Activated T-cell treated with anti-CD3 and anti-CD28 coated beads for 1 hour (primary cell): ENCODE data around the gene SCAND1.
"Not testable (repeated sequence)": the region's sequence is repeated elsewhere in the genome, so short reads cannot be mapped to it uniquely, and the experiment has no call there.

ENCODE experiments used
- DNase-seq: peaks from one replicate; pipeline ENCODE4 v3.0.0-alpha.2; 2020; ENCODE audit warnings: low read depth

Gene SCAND1

DNA sequence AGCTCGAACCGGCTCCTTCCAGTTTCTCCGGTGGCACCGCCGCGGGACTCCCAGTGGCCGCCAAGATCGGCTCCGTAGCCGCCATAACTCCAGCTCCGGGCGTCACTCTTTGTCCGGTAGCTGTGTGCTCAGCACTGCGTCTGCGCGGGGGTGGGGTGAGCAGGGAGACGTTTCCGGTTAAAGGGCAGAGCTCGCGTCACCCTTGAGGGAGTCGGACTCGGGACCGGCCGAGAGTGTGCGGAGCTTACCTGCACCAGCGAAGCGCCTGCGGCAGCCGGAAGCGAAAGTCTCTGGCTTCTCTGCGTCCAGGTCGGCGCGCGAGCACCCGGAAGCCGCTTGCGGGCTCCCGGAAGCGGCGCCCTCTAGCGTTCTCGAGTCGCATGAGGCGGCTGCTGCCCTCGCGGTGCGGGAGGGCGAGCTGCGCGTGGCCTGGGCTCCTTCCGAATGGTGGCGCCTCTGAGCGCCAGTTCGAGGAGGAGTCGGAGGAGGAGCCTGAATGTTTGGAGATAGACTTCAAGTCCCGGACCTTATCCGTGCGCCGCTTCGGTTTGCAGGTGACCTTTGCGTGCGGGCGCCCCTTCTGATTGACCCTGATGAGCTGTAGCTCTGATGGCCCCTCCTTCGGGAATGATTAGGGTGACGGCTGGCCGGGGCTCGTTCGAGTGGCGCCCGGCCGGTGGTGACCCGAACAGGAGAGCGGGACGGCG is at the start of gene SCAND1:
SCAND1 (minus strand) TSS at position 303 of the 707 bp plus-strand sequence; CDS start at position 85, 218 bp downstream.
- peak; percentile 95 for DNase-seq

DNA sequence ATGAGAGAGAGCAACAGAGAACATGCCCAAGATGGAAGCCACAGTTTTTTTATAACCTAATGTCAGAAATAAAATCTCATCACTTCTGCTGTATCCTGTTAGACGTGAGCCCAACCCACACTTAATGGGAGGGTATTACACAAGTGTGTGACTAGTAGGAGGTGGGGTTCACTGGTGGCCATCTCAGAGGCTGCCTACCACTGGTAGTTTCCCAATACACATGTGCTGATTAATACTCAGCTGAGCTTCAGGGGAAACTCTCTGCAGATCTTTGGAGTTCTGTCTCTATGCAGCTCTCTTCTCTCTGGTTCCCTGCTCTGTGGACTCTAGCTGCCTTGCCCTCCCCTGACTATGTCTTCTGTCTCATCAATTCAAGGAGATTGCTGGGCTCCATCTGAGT is 49.7 kb upstream of the SCAND1 start:
- DNase-seq, result no peak

DNA sequence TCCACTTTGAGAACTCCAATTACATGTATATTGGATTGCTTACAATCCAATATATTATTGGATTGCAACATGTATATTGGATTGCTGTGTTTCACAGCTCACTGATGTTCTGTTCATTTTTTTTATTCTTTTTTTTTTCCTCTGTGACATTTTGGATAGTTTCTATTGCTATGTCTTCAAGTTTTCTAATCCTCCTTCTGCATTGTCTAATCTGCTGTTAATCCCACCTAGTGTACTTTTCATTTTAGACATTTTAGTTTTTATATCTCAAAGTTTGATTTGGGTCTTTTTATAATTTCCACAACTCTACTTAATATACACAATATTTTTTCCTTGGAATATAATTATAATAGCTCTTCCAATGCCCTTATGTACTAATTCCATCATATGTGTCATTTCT is 48.6 kb upstream of the SCAND1 start:
- DNase-seq, result no peak

DNA sequence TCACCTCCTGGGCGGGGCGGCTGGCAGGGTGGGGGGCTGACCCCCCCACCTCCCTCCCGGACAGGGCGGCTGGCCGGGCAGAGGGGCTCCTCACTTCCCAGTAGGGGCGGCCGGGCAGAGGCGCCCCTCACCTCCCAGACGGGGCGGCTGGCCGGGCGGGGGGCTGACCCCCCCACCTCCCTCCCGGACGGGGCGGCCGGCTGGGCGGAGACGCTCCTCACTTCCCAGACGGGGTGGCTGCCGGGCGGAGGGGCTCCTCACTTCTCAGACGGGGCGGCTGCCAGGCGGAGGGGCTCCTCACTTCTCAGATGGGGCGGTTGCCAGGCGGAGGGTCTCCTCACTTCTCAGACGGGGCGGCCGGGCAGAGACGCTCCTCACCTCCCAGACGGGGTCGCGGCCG is 47.0 kb upstream of the SCAND1 start:
- DNase-seq, result not testable (repeated sequence)

- not testable (repeated sequence) for DNase-seq
Observed at GRCh38 chr20:35996492-35996891, 42.2 kb upstream of the SCAND1 start.

DNA sequence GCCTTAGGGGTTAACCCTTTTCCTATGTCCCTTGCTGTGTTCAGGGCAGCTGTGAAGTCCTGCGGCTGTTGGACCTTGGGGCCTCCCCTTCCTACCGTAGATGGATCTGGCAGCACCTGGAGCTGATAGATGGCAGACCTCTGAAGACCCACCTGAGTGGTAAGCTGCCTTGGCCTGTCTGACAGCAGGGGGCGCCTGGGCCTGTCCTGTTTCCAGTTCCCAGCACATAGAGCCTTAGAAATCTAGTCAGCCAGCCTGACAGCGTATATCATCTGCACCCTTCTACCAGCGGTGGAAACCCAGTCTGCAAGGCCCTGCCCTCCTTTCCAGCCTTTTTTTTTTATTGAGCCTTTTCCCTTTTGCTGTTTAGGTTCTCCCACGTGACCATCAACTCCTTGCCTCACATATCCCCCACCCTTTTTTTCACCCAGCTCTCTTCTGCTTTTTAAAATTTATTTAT is 40.7 kb upstream of the SCAND1 start:
- DNase-seq, result peak; percentile 84

GRCh38 chr20:35992713-35993335 is 38.5 kb upstream of the SCAND1 start:
- peak; percentile 12 for DNase-seq

GRCh38 chr20:35991142-35991771 is 37.0 kb upstream of the SCAND1 start:
- no peak for DNase-seq

DNA sequence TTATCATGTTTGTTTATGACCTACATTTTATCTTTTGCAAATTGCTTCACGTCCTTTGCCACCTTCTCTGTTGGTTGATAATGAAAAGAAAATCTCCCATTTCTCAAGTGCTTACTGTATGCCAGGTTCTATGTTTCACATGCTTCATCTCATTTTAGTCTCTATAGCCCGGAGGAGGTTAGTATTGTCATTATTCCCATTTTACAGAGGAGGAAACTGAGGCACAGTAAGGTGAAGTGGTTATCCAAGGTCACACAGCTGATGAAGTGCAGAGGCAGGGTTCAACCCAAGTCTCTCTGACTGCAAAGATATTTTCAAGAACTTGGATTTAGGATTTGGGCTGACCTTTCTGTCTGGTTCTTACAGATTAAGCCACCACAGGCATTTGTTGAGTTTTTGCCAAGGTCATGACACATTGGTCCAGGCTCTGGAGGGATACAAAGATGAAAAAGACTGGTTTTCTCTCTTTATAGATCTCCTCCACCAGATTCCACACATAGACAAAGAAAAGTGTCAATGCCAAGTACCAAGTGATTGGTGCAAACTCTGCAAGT is 34.7 kb upstream of the SCAND1 start:
- DNase-seq, result no peak

DNA sequence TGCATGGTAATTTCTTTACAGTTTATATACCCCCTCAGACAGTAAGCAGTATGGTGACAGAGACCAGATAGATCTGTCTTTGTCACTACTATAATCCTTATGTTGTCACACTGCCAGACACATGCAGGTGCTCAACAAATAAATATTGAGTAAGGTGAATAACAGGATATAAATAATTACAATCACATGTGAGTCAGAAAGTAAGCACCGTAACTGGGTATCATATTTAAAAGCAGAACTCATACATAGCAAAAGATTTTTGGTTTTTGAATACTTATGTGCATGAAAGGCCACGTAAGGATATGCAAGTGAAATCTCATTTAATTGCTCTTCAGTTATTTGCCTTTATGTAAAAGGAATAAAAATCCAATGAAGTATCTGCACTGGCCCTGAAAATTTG is 31.5 kb upstream of the SCAND1 start:
- DNase-seq, result no peak

GRCh38 chr20:35984382-35984781 is 30.1 kb upstream of the SCAND1 start:
- DNase-seq, result no peak

GRCh38 chr20:35981969-35982368 is 27.7 kb upstream of the SCAND1 start:
- DNase-seq, result no peak

DNA sequence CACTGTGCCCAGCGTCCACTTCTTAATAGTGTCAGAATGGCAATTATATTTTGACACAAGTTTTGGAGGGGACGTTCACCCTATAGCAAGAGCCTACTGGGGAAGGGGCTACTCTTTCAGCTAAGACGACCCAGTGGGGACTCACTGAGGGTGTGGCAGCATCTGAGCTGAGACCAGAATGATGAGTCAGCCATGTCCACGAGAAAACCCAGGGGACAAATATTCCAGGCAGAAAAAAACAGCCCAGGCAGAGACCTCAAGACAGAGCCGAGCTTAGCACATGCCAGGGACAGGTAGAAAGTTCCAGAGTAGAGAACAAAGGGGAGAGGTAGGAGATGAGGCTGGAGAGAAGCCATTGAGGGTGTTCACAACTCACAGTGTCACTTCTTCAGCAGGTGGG is 25.2 kb upstream of the SCAND1 start:
- DNase-seq, result no peak

DNA sequence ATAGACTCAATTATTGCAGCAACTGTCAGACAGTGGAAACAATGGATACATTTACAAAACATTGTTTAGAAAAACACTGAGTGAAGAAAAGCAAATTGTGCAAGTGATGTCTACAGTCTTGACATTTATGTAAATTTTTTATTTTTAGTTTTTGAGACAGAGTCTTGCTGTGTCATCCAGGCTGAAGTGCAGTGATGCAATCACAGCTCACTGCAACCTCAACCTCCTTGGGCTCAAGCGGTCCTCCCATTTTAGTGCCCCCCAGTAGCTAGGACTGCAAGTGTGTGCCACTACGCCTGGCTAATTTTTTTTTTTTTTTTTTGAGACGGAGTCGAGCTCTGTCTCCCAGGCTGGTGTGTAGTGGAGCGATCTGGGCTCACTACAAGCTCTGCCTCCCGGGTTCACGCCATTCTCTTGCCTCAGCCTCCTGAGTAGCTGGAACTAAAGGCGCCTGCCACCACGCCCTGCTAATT is 23.8 kb upstream of the SCAND1 start:
- no peak for DNase-seq

DNA sequence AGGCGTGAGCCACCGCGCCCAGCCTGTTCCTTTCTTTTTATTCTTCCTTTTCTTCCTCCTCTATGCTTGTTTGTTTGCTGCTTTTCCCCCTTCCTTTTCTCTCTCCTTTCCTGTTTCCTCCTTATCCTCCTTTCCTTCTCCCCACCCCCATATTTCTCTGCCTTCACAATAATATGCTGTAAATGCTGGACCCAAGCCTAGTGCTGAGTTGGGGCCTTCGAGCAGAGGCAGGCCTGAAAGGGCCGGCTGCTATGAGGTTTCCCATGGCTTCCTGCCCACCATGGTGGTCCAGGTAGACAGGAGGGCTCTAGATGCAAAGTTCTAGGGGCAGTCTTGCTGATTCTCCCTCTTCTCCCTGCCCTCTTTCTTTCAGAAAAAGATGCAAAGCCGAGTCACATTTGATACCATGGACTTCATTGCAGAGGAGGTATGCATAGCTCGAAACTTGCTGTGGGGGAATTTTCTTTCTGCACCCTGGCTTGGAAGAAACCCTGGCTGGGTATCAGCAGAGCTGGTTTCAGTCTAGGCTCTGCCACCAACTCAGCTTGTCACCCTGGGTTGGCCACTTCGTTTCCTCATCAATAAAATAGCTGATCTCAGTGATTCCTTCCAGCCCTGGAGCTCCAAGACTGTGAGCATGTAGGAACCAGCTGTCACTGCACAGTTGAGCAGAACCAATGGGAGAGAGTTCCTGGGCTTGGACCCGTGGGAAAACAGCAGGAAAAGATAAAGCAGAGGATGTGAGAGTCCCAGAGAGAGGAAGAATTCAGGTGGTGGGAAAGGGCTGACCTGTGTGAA is 21.5 kb upstream of the SCAND1 start:
- no peak for DNase-seq

DNA sequence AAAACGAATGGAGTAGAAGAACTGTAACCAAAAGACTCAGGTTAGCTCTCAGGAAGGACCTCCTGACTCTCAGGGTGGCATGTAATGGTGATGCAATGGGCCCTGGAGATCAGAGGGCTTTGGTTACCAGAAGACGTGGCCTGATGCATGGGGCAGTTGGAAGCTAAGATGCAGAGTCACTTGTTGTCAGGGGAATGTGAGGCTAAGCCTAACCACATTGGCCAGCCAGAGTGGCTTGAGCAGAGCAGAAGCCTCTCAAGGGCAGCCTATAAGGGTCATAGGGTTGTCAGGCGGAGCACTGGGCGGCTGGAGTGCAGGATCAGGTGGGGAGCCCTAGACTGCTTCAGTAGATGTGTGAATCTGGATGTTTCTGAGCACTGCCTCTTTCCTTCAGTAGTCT is 20.0 kb upstream of the SCAND1 start:
- no peak for DNase-seq

- no peak for DNase-seq
Observed at GRCh38 chr20:35972462-35972861, 18.2 kb upstream of the SCAND1 start.

GRCh38 chr20:35971981-35972380 is 17.7 kb upstream of the SCAND1 start:
- DNase-seq, result no peak

GRCh38 chr20:35968930-35969329 is 14.6 kb upstream of the SCAND1 start:
- no peak for DNase-seq

GRCh38 chr20:35967979-35968640 is 13.8 kb upstream of the SCAND1 start, which contains the start of gene CNBD2:
CNBD2 (plus strand) TSS chr20:35968590; CDS start chr20:35968763, 173 bp downstream.
- DNase-seq, result no peak

DNA sequence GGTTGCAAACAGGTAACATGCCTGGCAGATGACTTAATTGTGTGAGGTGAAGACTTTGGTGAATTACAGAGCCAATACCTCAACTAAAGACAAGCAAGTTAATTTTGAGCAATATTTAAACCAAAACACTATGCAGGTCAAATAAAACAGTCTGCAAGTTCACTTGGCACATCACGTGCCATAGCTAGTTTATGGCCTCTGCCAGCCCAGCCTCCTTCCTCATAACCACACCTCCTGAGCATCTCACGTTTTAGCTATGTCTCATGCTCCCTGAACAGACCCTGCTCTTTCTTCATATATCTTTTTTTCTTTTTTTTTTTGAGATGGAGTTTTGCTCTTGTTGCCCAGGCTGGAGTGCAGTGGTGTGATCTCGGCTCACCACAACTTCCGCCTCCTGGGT is 9.6 kb upstream of the SCAND1 start:
- DNase-seq, result no peak
